Immature natural killer cell (primary cell): Measurements from ENCODE around the gene TMEM238L. TPM values are rescaled to one million over a fixed set of nuclear protein-coding genes. Genes with fewer than 3 reads are reported as not detected.
"Not testable (repeated sequence)": the region's sequence is repeated elsewhere in the genome, so short reads cannot be mapped to it uniquely, and the experiment has no call there.

Experiments
- DNase-seq, 3 donors: peaks; one replicate each; pipeline ENCODE4 v3.0.0; 2022; ENCODE audit warnings: mixed read lengths in 1 of 3
- H3K27ac Mint-ChIP-seq, 6 donors: one replicate each; pipeline ENCODE4 v1.8.0; 2020; ENCODE audit warnings: mixed read lengths in 6 of 6, mild to moderate bottlenecking in 5 of 6, inconsistent platforms in 4 of 6, moderate library complexity in 3 of 6
- H3K27me3 Mint-ChIP-seq, 3 donors: one replicate each; pipeline ENCODE4 v1.8.0; 2020 to 2021; ENCODE audit warnings: low read depth in 3 of 3, mild to moderate bottlenecking in 3 of 3, mixed read lengths in 3 of 3, moderate library complexity in 3 of 3, inconsistent platforms in 1 of 3
- H3K36me3 Mint-ChIP-seq, 3 donors: one replicate each; pipeline ENCODE4 v1.8.0; 2020; ENCODE audit warnings: mixed read lengths in 3 of 3, inconsistent platforms in 2 of 3, mild to moderate bottlenecking in 2 of 3
- H3K4me1 Mint-ChIP-seq, 2 donors: one replicate each; pipeline ENCODE4 v1.8.0; 2020; ENCODE audit warnings: inconsistent platforms in 2 of 2, mild to moderate bottlenecking in 2 of 2, mixed read lengths in 2 of 2, moderate library complexity in 1 of 2
- H3K4me3 Mint-ChIP-seq, 5 donors: one replicate each; pipeline ENCODE4 v1.8.0; 2020; ENCODE audit warnings: mild to moderate bottlenecking in 5 of 5, mixed read lengths in 5 of 5, inconsistent platforms in 3 of 5, moderate library complexity in 3 of 5
- H3K9me3 Mint-ChIP-seq, 6 donors: one replicate each; pipeline ENCODE4 v1.8.0; 2020; ENCODE audit warnings: mild to moderate bottlenecking in 6 of 6, mixed read lengths in 6 of 6, inconsistent platforms in 4 of 6, moderate library complexity in 3 of 6
- polyA plus RNA-seq, 3 donors: library from polyadenylated mRNA; unstranded; fragments of 300-500 nt; fragmentation: Illumina TruSeq; gene quantifications; one replicate each; pipeline ENCODE4 v1.2.3, GENCODE V29; 2021

Gene TMEM238L
- polyA plus RNA-seq, result not detected

- H3K4me3 Mint-ChIP-seq, result no peak within 1 kb of the TSS
- no peaks in the 10 kb centered on the region for H3K36me3 Mint-ChIP-seq
- peaks cover 0 to 1% of the 10 kb centered on the region in 2 donors for H3K4me1 Mint-ChIP-seq
- DNase-seq, result no peak
- peaks cover 0 to 2% (median 0%) of the 10 kb centered on the region in 3 donors for H3K27me3 Mint-ChIP-seq
- peaks cover 0 to 2% (median 0%) of the 10 kb centered on the region in 6 donors for H3K9me3 Mint-ChIP-seq
- no peak within 1 kb of the TSS for H3K27ac Mint-ChIP-seq
These were observed at the start of gene TMEM238L for GRCh38 chr17:10803830-10804475. TSS of gene TMEM238L (minus strand) at chr17:10804099. CDS start at chr17:10803963, 136 bp downstream.

GRCh38 chr17:10846636-10847035 is 42.7 kb upstream of the TMEM238L start:
- not testable (repeated sequence) for H3K27me3 Mint-ChIP-seq, H3K27ac Mint-ChIP-seq, DNase-seq, H3K36me3 Mint-ChIP-seq, H3K4me3 Mint-ChIP-seq, H3K9me3 Mint-ChIP-seq, H3K4me1 Mint-ChIP-seq

GRCh38 chr17:10845388-10845751 is 41.5 kb upstream of the TMEM238L start:
- no peak for DNase-seq
- Mint-ChIP-seq H3K27ac (no peak overlapping the region), H3K27me3 (peaks cover 0 to 3% (median 0%) of the 10 kb centered on the region in 3 donors), H3K36me3 (no peaks in the 10 kb centered on the region), H3K4me1 (peaks cover 8 to 9% of the 10 kb centered on the region in 2 donors), H3K9me3 (no peaks in the 10 kb centered on the region), H3K4me3 (peak overlapping the region in 4 of 5 donors; percentile 70 to 82 (median 75))

- H3K4me1 Mint-ChIP-seq, result peaks cover 8 to 9% of the 10 kb centered on the region in 2 donors
- no peaks in the 10 kb centered on the region for H3K36me3 Mint-ChIP-seq
- peak; percentile 39 to 57 (median 56) for DNase-seq
- peak overlapping the region in 1 of 6 donors; percentile 7 for H3K27ac Mint-ChIP-seq
- no peaks in the 10 kb centered on the region for H3K9me3 Mint-ChIP-seq
- H3K4me3 Mint-ChIP-seq, result peak overlapping the region; percentile 64 to 82 (median 71)
- H3K27me3 Mint-ChIP-seq, result peaks cover 0 to 3% (median 0%) of the 10 kb centered on the region in 3 donors
These were observed 40.9 kb upstream of the TMEM238L start for GRCh38 chr17:10844621-10845387.

GRCh38 chr17:10843811-10844210 is 39.9 kb upstream of the TMEM238L start:
- no peak overlapping the region for H3K27ac Mint-ChIP-seq
- H3K9me3 Mint-ChIP-seq, result no peaks in the 10 kb centered on the region
- no peaks in the 10 kb centered on the region for H3K36me3 Mint-ChIP-seq
- peak overlapping the region in 1 of 5 donors; percentile 19 for H3K4me3 Mint-ChIP-seq
- H3K27me3 Mint-ChIP-seq, result peaks cover 0 to 3% (median 0%) of the 10 kb centered on the region in 3 donors
- H3K4me1 Mint-ChIP-seq, result peaks cover 8 to 9% of the 10 kb centered on the region in 2 donors
- no peak for DNase-seq

GRCh38 chr17:10842658-10843057 is 38.8 kb upstream of the TMEM238L start:
- Mint-ChIP-seq H3K9me3 (no peaks in the 10 kb centered on the region), H3K27me3 (peaks cover 0 to 3% (median 0%) of the 10 kb centered on the region in 3 donors), H3K27ac (no peak overlapping the region), H3K4me1 (peaks cover 8 to 9% of the 10 kb centered on the region in 2 donors), H3K4me3 (no peak overlapping the region), H3K36me3 (no peaks in the 10 kb centered on the region)
- no peak for DNase-seq

- Mint-ChIP-seq H3K4me1 (no peaks in the 10 kb centered on the region), H3K27ac (no peak overlapping the region), H3K9me3 (no peaks in the 10 kb centered on the region), H3K27me3 (peaks cover 0 to 2% (median 0%) of the 10 kb centered on the region in 3 donors), H3K36me3 (no peaks in the 10 kb centered on the region), H3K4me3 (no peak overlapping the region)
- no peak for DNase-seq
These were observed 34.8 kb upstream of the TMEM238L start for GRCh38 chr17:10838682-10839081.

- Mint-ChIP-seq H3K9me3 (no peaks in the 10 kb centered on the region), H3K27me3 (peaks cover 0 to 2% (median 0%) of the 10 kb centered on the region in 3 donors), H3K4me1 (no peaks in the 10 kb centered on the region), H3K36me3 (no peaks in the 10 kb centered on the region), H3K27ac (no peak within 1 kb of the TSS), H3K4me3 (no peak within 1 kb of the TSS)
- DNase-seq, result no peak
These were observed 34.0 kb upstream of the TMEM238L start, which contains the start of gene PIRT for GRCh38 chr17:10837921-10838320. TSS of gene PIRT (minus strand) at chr17:10838087. CDS start at chr17:10825645, 12,442 bp downstream.

GRCh38 chr17:10836966-10837590 is 33.2 kb upstream of the TMEM238L start:
- H3K9me3 Mint-ChIP-seq, result no peaks in the 10 kb centered on the region
- peaks cover 0 to 2% (median 0%) of the 10 kb centered on the region in 3 donors for H3K27me3 Mint-ChIP-seq
- H3K27ac Mint-ChIP-seq, result no peak overlapping the region
- no peaks in the 10 kb centered on the region for H3K4me1 Mint-ChIP-seq
- no peak for DNase-seq
- no peaks in the 10 kb centered on the region for H3K36me3 Mint-ChIP-seq
- H3K4me3 Mint-ChIP-seq, result no peak overlapping the region

- no peaks in the 10 kb centered on the region for H3K4me1 Mint-ChIP-seq
- peaks cover 0 to 2% (median 0%) of the 10 kb centered on the region in 3 donors for H3K27me3 Mint-ChIP-seq
- H3K27ac Mint-ChIP-seq, result no peak overlapping the region
- no peaks in the 10 kb centered on the region for H3K36me3 Mint-ChIP-seq
- no peak for DNase-seq
- no peaks in the 10 kb centered on the region for H3K9me3 Mint-ChIP-seq
- H3K4me3 Mint-ChIP-seq, result no peak overlapping the region
These were observed 32.2 kb upstream of the TMEM238L start for GRCh38 chr17:10836145-10836544.

- no peak overlapping the region for H3K4me3 Mint-ChIP-seq
- H3K9me3 Mint-ChIP-seq, result no peaks in the 10 kb centered on the region
- no peaks in the 10 kb centered on the region for H3K4me1 Mint-ChIP-seq
- no peak overlapping the region for H3K27ac Mint-ChIP-seq
- no peaks in the 10 kb centered on the region for H3K36me3 Mint-ChIP-seq
- peaks cover 0 to 4% (median 3%) of the 10 kb centered on the region in 3 donors for H3K27me3 Mint-ChIP-seq
- DNase-seq, result no peak
These were observed 27.8 kb upstream of the TMEM238L start for GRCh38 chr17:10831696-10832095.

- Mint-ChIP-seq H3K4me3 (no peak overlapping the region), H3K27ac (no peak overlapping the region), H3K27me3 (peaks cover 2 to 3% (median 3%) of the 10 kb centered on the region in 3 donors), H3K36me3 (no peaks in the 10 kb centered on the region), H3K9me3 (no peaks in the 10 kb centered on the region), H3K4me1 (no peaks in the 10 kb centered on the region)
- DNase-seq, result no peak
These were observed 24.1 kb upstream of the TMEM238L start for GRCh38 chr17:10827898-10828552.

- DNase-seq, result no peak
- Mint-ChIP-seq H3K9me3 (no peaks in the 10 kb centered on the region), H3K36me3 (no peaks in the 10 kb centered on the region), H3K4me1 (no peaks in the 10 kb centered on the region), H3K4me3 (no peak overlapping the region), H3K27ac (no peak overlapping the region), H3K27me3 (peaks cover 2 to 5% (median 3%) of the 10 kb centered on the region in 3 donors)
These were observed 21.0 kb upstream of the TMEM238L start for GRCh38 chr17:10824874-10825273.
